GM12874 (cell line): Measurements from ENCODE around the gene HDAC4.

Source experiments
- TF ChIP-seq, protein P1 (sequence below): IDR thresholded peaks from 2 replicates; pipeline ENCODE4 v1.5.1; 2011; ENCODE audit warnings: low read depth, mild to moderate bottlenecking, control low read depth, low read length, moderate library complexity; ENCODE audit not compliant: insufficient read depth

HDAC4 gene

DNA sequence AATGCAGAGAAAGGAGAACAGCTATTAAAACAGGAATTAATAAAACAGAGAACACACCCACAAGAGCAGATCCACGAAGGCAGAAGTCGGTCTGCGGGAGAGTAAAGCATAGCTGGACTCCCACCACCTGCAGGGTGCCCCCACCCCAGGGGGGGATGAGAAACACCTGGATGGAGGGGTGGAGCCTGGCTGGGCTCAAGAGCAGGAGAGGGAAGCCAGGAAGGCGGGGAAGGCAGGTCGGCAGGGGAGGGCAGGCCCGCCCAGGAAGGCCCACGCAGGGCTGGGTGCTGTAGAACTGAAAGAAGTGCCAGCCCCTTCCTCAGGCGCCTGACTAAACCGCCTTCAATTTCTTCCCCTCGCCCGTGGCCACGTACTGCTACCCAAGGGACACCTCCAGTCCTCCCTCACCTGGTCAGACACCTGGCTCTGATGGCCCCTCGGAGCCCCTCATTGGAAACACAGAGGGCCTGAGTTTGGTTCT, 175.4 kb downstream of the HDAC4 start:
- TF ChIP-seq, protein P1, sequence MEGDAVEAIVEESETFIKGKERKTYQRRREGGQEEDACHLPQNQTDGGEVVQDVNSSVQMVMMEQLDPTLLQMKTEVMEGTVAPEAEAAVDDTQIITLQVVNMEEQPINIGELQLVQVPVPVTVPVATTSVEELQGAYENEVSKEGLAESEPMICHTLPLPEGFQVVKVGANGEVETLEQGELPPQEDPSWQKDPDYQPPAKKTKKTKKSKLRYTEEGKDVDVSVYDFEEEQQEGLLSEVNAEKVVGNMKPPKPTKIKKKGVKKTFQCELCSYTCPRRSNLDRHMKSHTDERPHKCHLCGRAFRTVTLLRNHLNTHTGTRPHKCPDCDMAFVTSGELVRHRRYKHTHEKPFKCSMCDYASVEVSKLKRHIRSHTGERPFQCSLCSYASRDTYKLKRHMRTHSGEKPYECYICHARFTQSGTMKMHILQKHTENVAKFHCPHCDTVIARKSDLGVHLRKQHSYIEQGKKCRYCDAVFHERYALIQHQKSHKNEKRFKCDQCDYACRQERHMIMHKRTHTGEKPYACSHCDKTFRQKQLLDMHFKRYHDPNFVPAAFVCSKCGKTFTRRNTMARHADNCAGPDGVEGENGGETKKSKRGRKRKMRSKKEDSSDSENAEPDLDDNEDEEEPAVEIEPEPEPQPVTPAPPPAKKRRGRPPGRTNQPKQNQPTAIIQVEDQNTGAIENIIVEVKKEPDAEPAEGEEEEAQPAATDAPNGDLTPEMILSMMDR, result no peak

DNA sequence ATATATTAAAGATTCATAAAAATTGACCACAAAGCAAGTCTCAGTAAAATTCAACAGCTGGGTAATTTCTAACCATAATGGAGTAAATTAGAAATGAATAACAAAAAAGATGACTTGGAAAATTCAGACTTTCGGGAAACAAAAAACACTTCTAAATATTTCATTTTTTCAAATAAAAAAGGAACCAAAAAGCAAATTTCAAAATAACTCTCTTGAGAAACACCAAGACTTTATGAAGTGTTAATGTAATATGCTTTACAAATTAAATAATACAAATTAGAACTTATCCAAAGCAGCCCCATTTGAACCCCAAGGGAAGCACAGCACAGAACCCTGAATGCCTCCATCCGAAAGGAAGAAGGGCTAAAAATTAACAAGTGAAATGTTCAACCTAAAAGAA, 175.9 kb downstream of the HDAC4 start:
- TF ChIP-seq, protein P1, result no peak

DNA sequence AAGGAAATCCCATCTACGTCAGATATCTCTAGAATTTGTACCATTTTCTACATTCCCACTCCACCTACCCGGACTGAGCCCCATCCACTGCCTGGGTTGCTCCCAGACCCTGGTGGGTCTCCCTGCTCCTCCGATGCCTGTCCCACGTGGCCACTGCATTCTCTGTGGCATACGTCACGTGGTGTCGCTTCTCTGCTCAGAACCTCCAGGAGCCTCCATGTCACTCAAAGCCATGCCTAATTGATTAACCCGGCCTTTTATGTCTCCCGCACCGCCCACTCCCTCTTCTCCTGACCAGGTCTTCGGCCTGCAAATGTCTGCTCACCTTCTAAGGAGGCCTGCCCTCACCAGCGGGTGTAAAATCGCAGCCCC, 176.6 kb downstream of the HDAC4 start:
- TF ChIP-seq, protein P1, result no peak

DNA sequence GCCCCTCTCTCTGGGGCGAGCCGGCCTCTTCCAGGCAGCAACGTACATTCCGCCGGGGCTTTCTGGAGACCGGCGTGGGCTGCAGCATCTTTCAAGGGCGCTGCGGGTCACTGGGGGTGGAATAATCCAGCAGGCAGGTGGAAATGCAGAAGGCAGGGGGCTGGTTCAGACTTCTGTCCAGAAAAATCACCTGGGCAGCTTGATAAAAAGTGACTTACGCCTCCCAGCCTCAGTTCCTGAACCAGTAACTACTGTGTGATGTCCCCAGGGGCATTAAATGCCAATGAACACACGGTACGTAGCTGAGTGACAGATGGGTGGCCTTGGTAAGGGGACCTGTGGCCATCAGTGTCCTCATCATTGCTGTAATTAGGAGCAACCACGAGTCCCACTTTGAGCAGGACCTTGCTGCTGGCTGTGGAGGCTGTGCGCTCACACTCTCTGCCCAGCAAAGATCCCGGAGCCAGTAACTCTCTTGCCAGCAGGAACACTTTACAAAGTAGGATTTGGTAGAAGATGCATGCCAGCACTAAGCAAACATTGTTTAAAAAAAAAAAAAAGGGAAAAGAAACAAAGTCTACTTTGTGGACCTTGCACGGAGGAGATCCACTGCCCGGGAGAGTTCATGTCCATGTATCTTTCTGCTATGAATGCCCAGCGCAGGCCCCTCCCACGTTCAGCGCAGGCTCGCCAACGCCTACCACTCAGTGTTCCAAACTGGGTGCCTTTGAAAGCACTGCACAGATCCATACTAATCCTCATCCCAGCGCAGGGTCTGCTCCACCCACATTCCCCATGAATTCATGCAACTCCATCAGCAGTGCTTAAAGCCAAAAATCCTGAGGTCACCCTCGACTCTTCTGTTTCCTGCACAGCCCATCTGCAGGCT, 177.3 kb downstream of the HDAC4 start:
- TF ChIP-seq, protein P1, result no peak

DNA sequence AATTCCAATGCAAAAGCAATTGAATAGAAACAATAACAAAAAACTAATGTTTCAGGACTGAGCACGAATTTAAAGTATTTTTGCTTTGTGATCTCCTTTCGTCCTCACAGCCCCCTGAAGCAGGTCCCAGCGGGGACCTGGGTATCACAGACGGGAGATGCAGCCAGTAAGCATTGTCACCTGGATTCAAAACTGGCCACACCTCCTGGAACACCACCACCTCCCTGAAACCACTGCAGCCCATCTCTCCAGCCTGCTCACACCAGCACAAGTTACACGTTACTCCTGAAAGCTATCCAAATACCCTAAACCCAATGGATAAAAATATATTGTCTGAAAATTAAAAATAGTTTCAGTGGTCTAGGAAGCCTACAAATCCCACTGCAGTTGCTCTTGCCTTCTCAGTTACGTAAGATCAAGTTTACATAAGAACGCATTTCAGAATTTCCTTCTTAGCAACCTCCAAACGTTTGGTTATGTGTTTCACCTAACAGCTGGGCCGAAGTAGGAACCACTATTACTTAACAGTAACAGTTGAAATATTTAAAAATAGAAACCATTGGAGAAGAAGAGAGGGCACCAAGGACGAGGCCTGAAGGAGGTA, 178.0 kb downstream of the HDAC4 start:
- TF ChIP-seq, protein P1, result no peak

DNA sequence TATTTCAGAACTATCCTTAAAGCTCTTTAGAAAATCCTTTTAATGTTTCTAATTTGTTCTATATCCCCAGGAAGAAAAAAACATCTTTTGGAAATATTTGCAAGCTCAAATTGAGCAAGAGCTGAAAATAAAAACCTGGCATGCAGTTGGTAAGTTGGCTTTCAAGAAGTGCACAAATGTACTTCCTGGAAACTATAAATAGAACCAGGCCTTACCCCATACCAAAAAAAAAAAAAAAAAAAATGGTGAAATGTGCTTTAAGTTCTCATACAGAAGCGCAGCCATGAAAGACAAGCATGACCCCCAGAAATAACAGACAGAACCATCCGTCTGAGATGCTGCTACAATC, 178.5 kb downstream of the HDAC4 start:
- TF ChIP-seq, protein P1, result no peak

DNA sequence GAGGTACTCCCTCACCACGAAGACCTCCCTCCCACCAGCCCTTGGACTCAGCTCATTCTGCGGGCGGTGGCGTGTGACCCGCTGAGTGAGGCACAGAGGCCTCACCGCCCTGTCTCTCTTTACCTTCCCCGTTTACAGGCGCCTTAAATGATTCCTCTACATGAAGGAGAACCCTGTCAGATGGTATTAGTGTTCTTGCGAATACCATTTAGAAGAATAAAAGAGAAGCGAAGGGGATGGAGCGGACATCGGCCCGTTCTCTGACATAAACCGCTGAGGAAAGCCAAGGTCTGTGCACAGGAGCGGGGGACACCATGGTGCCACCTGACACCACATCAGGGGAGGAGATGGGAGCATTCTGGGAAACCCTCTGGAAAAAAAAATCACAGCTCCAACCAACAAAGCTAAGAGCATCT, 179.8 kb downstream of the HDAC4 start:
- TF ChIP-seq, protein P1, result no peak
